Naive thymus-derived CD8-positive, alpha-beta T cell (primary cell): ENCODE data around the gene PRRC2A. TPM values are rescaled to one million over a fixed set of nuclear protein-coding genes. Genes with fewer than 3 reads are reported as not detected.

ENCODE experiments used
- ATAC-seq, 2 donors: fragments of 150-1000 bp; cut with Tn5 transposase in 1 of 2; sonication (Bioruptor Pico), chemical (Tn5 transposase) in 1 of 2; 1 replicate in 1 of 2; 2 replicates in 1 of 2; pipeline ENCODE4 v1.10.0; 2021; ENCODE audit warnings: mild to moderate bottlenecking in 2 of 2, moderate library complexity in 2 of 2
- POLR2A ChIA-PET: fragments of 350-600 bp; sonication (Branson Sonifier 250); formaldehyde crosslinking; loops from one replicate; lab custom pipeline; 2021; ENCODE audit warnings: antibody characterized with exemption; lab: Charles Lee
- DNase-seq, 10 donors: peaks; one replicate each; pipeline versions ENCODE4 v3.0.0 to v3.0.0-alpha.2; 2020 to 2022
- H3K27ac Mint-ChIP-seq, 10 donors: one replicate each; pipeline ENCODE4 v1.8.0; 2020 to 2022; ENCODE audit warnings: mild to moderate bottlenecking in 10 of 10, mixed read lengths in 10 of 10, moderate library complexity in 4 of 10, inconsistent platforms in 1 of 10
- H3K27me3 Mint-ChIP-seq, 5 donors: one replicate each; pipeline ENCODE4 v1.8.0; 2021 to 2022; ENCODE audit warnings: mixed read lengths in 5 of 5
- H3K36me3 Mint-ChIP-seq, 3 donors: one replicate each; pipeline ENCODE4 v1.8.0; 2020 to 2022; ENCODE audit warnings: mixed read lengths in 3 of 3, mild to moderate bottlenecking in 2 of 3, inconsistent platforms in 1 of 3
- H3K4me1 Mint-ChIP-seq, 4 donors: one replicate each; pipeline ENCODE4 v1.8.0; 2021 to 2022; ENCODE audit warnings: mixed read lengths in 4 of 4
- H3K4me3 Mint-ChIP-seq, 10 donors: one replicate each; pipeline ENCODE4 v1.8.0; 2020 to 2022; ENCODE audit warnings: mild to moderate bottlenecking in 10 of 10, mixed read lengths in 10 of 10, moderate library complexity in 6 of 10, inconsistent platforms in 1 of 10
- H3K9me3 Mint-ChIP-seq, 9 donors: one replicate each; pipeline ENCODE4 v1.8.0; 2020 to 2022; ENCODE audit warnings: mixed read lengths in 9 of 9, mild to moderate bottlenecking in 3 of 9, inconsistent platforms in 1 of 9, moderate library complexity in 1 of 9
- polyA plus RNA-seq, 3 donors: library from polyadenylated mRNA; unstranded; fragments of 300-500 nt; fragmentation: Illumina TruSeq; gene quantifications; one replicate each; pipeline ENCODE4 v1.2.3, GENCODE V29; 2021
- total RNA-seq, 8 experiments: library from RNA in 2 of 8; stranded (reverse) in 2 of 8; gene quantifications; one replicate each; pipeline ENCODE4 v1.2.3 and lab custom pipeline; 2021 to 2026

The PRRC2A gene
- total RNA-seq (100 to 1,000 TPM; 227 to 230 TPM), polyA plus RNA-seq (1 to 10 TPM; 4.5 to 7.1 (median 5.0) TPM), total RNA-seq (lab: John Stamatoyannopoulos, UW) (205 to 301 (median 243) reads per million in 6 experiments)

DNA sequence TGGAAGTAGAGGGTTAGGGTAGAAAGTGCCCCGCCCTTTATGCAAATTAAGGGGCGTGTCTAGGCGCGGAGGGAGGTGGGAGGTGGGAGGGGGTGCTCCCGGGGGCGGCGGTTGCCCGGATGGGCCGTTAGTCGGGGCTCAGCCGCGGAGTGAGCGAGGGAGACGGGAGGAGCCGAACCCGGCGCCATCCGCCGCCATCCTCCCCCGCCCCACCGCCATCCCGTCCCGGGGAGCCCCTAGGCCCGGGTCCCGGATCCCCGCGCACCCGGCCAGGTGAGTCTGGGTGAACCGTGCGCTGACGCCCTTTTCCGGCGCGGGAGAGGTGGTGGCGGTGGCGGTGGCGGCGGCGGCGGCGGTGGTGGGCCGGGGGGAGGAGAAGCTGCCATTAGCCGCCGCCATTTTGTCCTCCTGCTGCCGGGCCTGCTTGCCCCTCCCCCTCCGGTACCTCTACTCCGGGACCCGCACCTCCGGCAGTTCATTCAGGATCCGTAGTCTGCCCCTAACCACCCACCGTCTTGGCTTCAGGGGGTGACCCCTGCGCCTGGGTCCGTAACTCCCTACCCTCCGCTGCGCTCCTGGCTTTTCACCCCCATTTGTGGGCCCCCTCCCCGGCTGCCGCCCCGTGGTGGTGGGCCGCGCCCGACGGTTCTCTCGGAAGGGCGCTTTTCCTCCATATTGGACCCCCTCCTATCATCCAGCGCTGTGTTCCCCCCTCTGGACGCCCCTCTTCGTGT lies at the start of gene PRRC2A:
PRRC2A (plus strand) TSS at position 130 of the 734 bp plus-strand sequence. CDS start 2,075 bp downstream, outside the sequence.
- no peaks in the 10 kb centered on the region for H3K9me3 Mint-ChIP-seq
- H3K4me3 Mint-ChIP-seq = peak within 1 kb of the TSS; percentile 77 to 99 (median 94)
- DNase-seq (peak in 4 of 10 donors; percentile 84 to 93 (median 86)), ATAC-seq (peak; percentile 32 to 58)
- no peaks in the 10 kb centered on the region for H3K27me3 Mint-ChIP-seq
- H3K4me1 Mint-ChIP-seq = peaks cover 25 to 52% (median 39%) of the 10 kb centered on the region in 4 donors
- POLR2A ChIA-PET = interaction anchor here (0.9 to 4.4 kb wide), 11 partner anchors 9 to 242 kb away, joined by 3 to 49 read pairs (median 6); partner anchors contain the start of genes BAG6, C6orf47, CSNK2B and GPANK1
- peaks cover 0 to 38% (median 8%) of the 10 kb centered on the region in 3 donors for H3K36me3 Mint-ChIP-seq
- H3K27ac Mint-ChIP-seq = peak within 1 kb of the TSS; percentile 95 to 100 (median 98)

DNA sequence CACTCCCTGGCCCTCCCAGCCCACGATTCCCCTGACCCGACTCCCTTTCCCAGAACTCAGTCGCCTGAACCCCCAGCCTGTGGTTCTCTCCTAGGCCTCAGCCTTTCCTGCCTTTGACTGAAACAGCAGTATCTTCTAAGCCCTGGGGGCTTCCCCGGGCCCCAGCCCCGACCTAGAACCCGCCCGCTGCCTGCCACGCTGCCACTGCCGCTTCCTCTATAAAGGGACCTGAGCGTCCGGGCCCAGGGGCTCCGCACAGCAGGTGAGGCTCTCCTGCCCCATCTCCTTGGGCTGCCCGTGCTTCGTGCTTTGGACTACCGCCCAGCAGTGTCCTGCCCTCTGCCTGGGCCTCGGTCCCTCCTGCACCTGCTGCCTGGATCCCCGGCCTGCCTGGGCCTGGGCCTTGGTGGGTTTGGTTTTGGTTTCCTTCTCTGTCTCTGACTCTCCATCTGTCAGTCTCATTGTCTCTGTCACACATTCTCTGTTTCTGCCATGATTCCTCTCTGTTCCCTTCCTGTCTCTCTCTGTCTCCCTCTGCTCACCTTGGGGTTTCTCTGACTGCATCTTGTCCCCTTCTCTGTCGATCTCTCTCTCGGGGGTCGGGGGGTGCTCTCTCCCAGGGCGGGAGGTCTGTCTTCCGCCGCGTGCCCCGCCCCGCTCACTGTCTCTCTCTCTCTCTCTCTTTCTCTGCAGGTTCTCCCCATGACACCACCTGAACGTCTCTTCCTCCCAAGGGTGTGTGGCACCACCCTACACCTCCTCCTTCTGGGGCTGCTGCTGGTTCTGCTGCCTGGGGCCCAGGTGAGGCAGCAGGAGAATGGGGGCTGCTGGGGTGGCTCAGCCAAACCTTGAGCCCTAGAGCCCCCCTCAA lies 48.2 kb upstream of the PRRC2A start, which contains the start of gene LTA:
LTA (plus strand) TSS at position 249 of the 871 bp plus-strand sequence; CDS start at position 703, 454 bp downstream.
- peak; percentile 76 to 79 for ATAC-seq
- Mint-ChIP-seq H3K36me3 (peaks cover 0 to 8% (median 2%) of the 10 kb centered on the region in 3 donors), H3K27me3 (no peaks in the 10 kb centered on the region), H3K27ac (peak within 1 kb of the TSS; percentile 97 to 100 (median 99)), H3K4me1 (peaks cover 55 to 98% (median 92%) of the 10 kb centered on the region in 4 donors), H3K9me3 (no peaks in the 10 kb centered on the region), H3K4me3 (peak within 1 kb of the TSS; percentile 89 to 100 (median 99))
- peak; percentile 67 to 88 (median 74) for DNase-seq
- POLR2A ChIA-PET = interaction anchor here (0.7 to 38.0 kb wide), 5 partner anchors 0 to 31 kb away, joined by 3 to 1584 read pairs (median 68); partner anchors contain the start of genes ATP6V1G2, DDX39B, LST1 and LTA

DNA sequence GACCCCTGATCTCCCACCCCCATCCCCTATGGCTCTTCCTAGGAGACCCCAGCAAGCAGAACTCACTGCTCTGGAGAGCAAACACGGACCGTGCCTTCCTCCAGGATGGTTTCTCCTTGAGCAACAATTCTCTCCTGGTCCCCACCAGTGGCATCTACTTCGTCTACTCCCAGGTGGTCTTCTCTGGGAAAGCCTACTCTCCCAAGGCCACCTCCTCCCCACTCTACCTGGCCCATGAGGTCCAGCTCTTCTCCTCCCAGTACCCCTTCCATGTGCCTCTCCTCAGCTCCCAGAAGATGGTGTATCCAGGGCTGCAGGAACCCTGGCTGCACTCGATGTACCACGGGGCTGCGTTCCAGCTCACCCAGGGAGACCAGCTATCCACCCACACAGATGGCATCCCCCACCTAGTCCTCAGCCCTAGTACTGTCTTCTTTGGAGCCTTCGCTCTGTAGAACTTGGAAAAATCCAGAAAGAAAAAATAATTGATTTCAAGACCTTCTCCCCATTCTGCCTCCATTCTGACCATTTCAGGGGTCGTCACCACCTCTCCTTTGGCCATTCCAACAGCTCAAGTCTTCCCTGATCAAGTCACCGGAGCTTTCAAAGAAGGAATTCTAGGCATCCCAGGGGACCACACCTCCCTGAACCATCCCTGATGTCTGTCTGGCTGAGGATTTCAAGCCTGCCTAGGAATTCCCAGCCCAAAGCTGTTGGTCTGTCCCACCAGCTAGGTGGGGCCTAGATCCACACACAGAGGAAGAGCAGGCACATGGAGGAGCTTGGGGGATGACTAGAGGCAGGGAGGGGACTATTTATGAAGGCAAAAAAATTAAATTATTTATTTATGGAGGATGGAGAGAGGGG lies 47.0 kb upstream of the PRRC2A start:
- peaks cover 43 to 96% (median 86%) of the 10 kb centered on the region in 4 donors for H3K4me1 Mint-ChIP-seq
- POLR2A ChIA-PET = interaction anchor here (3.0 to 38.0 kb wide), 4 partner anchors 2 to 32 kb away, joined by 23 to 1584 read pairs (median 826); partner anchors contain the start of genes ATP6V1G2, DDX39B, LST1 and LTA
- H3K27me3 Mint-ChIP-seq = no peaks in the 10 kb centered on the region
- H3K9me3 Mint-ChIP-seq = no peaks in the 10 kb centered on the region
- H3K27ac Mint-ChIP-seq = peak overlapping the region; percentile 97 to 100 (median 99)
- DNase-seq = peak in 1 of 10 donors; percentile 15
- H3K36me3 Mint-ChIP-seq = peaks cover 0 to 5% (median 0%) of the 10 kb centered on the region in 3 donors
- no peak for ATAC-seq
- peak overlapping the region; percentile 89 to 100 (median 99) for H3K4me3 Mint-ChIP-seq

DNA sequence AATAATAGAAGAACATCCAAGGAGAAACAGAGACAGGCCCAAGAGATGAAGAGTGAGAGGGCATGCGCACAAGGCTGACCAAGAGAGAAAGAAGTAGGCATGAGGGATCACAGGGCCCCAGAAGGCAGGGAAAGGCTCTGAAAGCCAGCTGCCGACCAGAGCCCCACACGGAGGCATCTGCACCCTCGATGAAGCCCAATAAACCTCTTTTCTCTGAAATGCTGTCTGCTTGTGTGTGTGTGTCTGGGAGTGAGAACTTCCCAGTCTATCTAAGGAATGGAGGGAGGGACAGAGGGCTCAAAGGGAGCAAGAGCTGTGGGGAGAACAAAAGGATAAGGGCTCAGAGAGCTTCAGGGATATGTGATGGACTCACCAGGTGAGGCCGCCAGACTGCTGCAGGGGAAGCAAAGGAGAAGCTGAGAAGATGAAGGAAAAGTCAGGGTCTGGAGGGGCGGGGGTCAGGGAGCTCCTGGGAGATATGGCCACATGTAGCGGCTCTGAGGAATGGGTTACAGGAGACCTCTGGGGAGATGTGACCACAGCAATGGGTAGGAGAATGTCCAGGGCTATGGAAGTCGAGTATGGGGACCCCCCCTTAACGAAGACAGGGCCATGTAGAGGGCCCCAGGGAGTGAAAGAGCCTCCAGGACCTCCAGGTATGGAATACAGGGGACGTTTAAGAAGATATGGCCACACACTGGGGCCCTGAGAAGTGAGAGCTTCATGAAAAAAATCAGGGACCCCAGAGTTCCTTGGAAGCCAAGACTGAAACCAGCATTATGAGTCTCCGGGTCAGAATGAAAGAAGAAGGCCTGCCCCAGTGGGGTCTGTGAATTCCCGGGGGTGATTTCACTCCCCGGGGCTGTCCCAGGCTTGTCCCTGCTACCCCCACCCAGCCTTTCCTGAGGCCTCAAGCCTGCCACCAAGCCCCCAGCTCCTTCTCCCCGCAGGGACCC lies 46.1 kb upstream of the PRRC2A start:
- no peaks in the 10 kb centered on the region for H3K27me3 Mint-ChIP-seq
- no peaks in the 10 kb centered on the region for H3K9me3 Mint-ChIP-seq
- H3K27ac Mint-ChIP-seq = peak overlapping the region in 9 of 10 donors; percentile 97 to 100 (median 99)
- H3K4me1 Mint-ChIP-seq = peaks cover 41 to 96% (median 86%) of the 10 kb centered on the region in 4 donors
- peak overlapping the region; percentile 5 to 100 (median 60) for H3K4me3 Mint-ChIP-seq
- POLR2A ChIA-PET = interaction anchor here (0.9 to 38.0 kb wide), 5 partner anchors 2 to 86 kb away, joined by 3 to 1584 read pairs (median 68); partner anchors contain the start of genes ATP6V1G2, C6orf47, DDX39B and LST1
- no peak for ATAC-seq
- peak in 1 of 10 donors; percentile 45 for DNase-seq
- H3K36me3 Mint-ChIP-seq = peaks cover 0 to 3% (median 0%) of the 10 kb centered on the region in 3 donors

DNA sequence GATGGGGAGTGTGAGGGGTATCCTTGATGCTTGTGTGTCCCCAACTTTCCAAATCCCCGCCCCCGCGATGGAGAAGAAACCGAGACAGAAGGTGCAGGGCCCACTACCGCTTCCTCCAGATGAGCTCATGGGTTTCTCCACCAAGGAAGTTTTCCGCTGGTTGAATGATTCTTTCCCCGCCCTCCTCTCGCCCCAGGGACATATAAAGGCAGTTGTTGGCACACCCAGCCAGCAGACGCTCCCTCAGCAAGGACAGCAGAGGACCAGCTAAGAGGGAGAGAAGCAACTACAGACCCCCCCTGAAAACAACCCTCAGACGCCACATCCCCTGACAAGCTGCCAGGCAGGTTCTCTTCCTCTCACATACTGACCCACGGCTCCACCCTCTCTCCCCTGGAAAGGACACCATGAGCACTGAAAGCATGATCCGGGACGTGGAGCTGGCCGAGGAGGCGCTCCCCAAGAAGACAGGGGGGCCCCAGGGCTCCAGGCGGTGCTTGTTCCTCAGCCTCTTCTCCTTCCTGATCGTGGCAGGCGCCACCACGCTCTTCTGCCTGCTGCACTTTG lies 45.1 kb upstream of the PRRC2A start, which contains the start of gene TNF:
TNF (plus strand) TSS at position 231 of the 567 bp plus-strand sequence; CDS start at position 408, 177 bp downstream.
- H3K27me3 Mint-ChIP-seq = no peaks in the 10 kb centered on the region
- H3K36me3 Mint-ChIP-seq = peaks cover 0 to 4% (median under 1%) of the 10 kb centered on the region in 3 donors
- ATAC-seq = no peak
- peak within 1 kb of the TSS; percentile 60 to 95 (median 84) for H3K4me3 Mint-ChIP-seq
- H3K4me1 Mint-ChIP-seq = peaks cover 45 to 96% (median 89%) of the 10 kb centered on the region in 4 donors
- H3K27ac Mint-ChIP-seq = peak within 1 kb of the TSS; percentile 86 to 100 (median 99)
- no peaks in the 10 kb centered on the region for H3K9me3 Mint-ChIP-seq
- peak in 2 of 10 donors; percentile 26 to 58 for DNase-seq
- POLR2A ChIA-PET = interaction anchor here (0.9 to 38.0 kb wide), 6 partner anchors 4 to 85 kb away, joined by 3 to 1584 read pairs (median 46); partner anchors contain the start of genes ATP6V1G2, C6orf47, DDX39B and LST1

DNA sequence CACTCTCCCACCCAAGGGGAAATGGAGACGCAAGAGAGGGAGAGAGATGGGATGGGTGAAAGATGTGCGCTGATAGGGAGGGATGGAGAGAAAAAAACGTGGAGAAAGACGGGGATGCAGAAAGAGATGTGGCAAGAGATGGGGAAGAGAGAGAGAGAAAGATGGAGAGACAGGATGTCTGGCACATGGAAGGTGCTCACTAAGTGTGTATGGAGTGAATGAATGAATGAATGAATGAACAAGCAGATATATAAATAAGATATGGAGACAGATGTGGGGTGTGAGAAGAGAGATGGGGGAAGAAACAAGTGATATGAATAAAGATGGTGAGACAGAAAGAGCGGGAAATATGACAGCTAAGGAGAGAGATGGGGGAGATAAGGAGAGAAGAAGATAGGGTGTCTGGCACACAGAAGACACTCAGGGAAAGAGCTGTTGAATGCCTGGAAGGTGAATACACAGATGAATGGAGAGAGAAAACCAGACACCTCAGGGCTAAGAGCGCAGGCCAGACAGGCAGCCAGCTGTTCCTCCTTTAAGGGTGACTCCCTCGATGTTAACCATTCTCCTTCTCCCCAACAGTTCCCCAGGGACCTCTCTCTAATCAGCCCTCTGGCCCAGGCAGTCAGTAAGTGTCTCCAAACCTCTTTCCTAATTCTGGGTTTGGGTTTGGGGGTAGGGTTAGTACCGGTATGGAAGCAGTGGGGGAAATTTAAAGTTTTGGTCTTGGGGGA lies 44.4 kb upstream of the PRRC2A start:
- Mint-ChIP-seq H3K36me3 (peaks cover 3 to 11% (median 4%) of the 10 kb centered on the region in 3 donors), H3K4me3 (peak overlapping the region; percentile 52 to 91 (median 83)), H3K9me3 (no peaks in the 10 kb centered on the region), H3K27me3 (no peaks in the 10 kb centered on the region), H3K27ac (peak overlapping the region; percentile 81 to 100 (median 98)), H3K4me1 (peaks cover 49 to 94% (median 88%) of the 10 kb centered on the region in 4 donors)
- DNase-seq = peak in 1 of 10 donors; percentile 41
- ATAC-seq = no peak
- POLR2A ChIA-PET = interaction anchor here (1.1 to 38.0 kb wide), 5 partner anchors 4 to 139 kb away, joined by 3 to 1584 read pairs (median 68); partner anchors contain the start of genes ATP6V1G2, DDX39B, LST1 and LTA

DNA sequence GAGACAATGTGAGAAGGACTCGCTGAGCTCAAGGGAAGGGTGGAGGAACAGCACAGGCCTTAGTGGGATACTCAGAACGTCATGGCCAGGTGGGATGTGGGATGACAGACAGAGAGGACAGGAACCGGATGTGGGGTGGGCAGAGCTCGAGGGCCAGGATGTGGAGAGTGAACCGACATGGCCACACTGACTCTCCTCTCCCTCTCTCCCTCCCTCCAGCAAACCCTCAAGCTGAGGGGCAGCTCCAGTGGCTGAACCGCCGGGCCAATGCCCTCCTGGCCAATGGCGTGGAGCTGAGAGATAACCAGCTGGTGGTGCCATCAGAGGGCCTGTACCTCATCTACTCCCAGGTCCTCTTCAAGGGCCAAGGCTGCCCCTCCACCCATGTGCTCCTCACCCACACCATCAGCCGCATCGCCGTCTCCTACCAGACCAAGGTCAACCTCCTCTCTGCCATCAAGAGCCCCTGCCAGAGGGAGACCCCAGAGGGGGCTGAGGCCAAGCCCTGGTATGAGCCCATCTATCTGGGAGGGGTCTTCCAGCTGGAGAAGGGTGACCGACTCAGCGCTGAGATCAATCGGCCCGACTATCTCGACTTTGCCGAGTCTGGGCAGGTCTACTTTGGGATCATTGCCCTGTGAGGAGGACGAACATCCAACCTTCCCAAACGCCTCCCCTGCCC lies 43.5 kb upstream of the PRRC2A start:
- H3K4me3 Mint-ChIP-seq = peak overlapping the region; percentile 41 to 91 (median 83)
- DNase-seq (peak in 1 of 10 donors; percentile 52), ATAC-seq (no peak)
- H3K27ac Mint-ChIP-seq = peak overlapping the region; percentile 51 to 100 (median 98)
- H3K27me3 Mint-ChIP-seq = no peaks in the 10 kb centered on the region
- H3K36me3 Mint-ChIP-seq = peaks cover 7 to 14% (median 12%) of the 10 kb centered on the region in 3 donors
- H3K9me3 Mint-ChIP-seq = no peaks in the 10 kb centered on the region
- POLR2A ChIA-PET = interaction anchor here (1.0 to 38.0 kb wide), 6 partner anchors 5 to 395 kb away, joined by 3 to 1584 read pairs (median 38); partner anchors contain the start of genes ATP6V1G2, DDX39B, DXO and LST1
- H3K4me1 Mint-ChIP-seq = peaks cover 45 to 87% (median 81%) of the 10 kb centered on the region in 4 donors

DNA sequence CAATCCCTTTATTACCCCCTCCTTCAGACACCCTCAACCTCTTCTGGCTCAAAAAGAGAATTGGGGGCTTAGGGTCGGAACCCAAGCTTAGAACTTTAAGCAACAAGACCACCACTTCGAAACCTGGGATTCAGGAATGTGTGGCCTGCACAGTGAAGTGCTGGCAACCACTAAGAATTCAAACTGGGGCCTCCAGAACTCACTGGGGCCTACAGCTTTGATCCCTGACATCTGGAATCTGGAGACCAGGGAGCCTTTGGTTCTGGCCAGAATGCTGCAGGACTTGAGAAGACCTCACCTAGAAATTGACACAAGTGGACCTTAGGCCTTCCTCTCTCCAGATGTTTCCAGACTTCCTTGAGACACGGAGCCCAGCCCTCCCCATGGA lies 42.9 kb upstream of the PRRC2A start:
- Mint-ChIP-seq H3K27ac (peak overlapping the region in 6 of 10 donors; percentile 22 to 100 (median 84)), H3K4me3 (peak overlapping the region in 5 of 10 donors; percentile 12 to 89 (median 52)), H3K36me3 (peaks cover 7 to 12% (median 12%) of the 10 kb centered on the region in 3 donors), H3K27me3 (no peaks in the 10 kb centered on the region), H3K9me3 (no peaks in the 10 kb centered on the region), H3K4me1 (peaks cover 44 to 87% (median 81%) of the 10 kb centered on the region in 4 donors)
- POLR2A ChIA-PET = interaction anchor here (1.0 to 38.0 kb wide), 5 partner anchors 6 to 395 kb away, joined by 4 to 1584 read pairs (median 68); partner anchors contain the start of genes ATP6V1G2, DDX39B, DXO and LST1
- DNase-seq (peak in 1 of 10 donors; percentile 18), ATAC-seq (no peak)
